ENCODE measurements around the gene CLSTN1.

Gene CLSTN1

DNA sequence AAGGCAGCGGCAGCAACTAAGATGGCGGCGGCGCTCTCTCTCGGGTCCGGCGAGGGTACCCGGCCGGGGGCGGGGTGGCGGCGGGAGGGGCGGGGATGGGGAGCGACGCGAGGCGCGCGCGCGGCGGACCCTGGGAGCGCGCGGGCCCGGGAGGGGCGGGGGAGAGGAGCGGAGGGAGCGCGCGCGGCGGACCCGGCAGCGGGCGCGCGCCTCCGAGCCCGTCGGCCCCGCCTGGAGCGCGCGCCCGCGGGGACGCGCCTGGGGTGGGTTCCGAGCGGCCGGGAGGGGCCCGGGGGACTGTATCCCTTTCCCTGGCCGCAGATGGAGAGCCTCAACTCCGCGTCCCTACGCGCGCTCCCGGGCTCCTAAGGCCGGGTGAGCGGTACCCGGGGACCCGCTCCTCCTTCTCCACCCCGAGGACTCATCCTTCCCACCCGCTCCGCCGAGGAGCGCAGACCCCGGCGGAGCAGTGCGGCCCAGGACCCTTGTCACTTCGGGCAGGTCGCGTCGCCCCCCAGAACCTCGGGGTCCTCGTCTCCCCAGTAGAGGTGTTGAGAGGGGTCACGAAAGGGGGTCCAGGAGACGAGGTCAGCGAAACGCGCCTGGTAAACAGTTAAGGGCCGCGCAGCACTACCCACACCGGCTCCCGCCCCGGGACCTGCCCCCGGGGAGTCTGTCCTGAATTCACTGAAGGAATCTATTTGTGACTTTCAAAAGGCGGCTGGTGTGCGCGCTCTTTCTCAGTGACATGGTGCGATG is at the start of gene CLSTN1:
CLSTN1 (minus strand) TSS at position 23 of the 759 bp plus-strand sequence. CDS start 232 bp downstream, outside the sequence.
- DNase-seq: peak; percentile 46 to 72

DNA sequence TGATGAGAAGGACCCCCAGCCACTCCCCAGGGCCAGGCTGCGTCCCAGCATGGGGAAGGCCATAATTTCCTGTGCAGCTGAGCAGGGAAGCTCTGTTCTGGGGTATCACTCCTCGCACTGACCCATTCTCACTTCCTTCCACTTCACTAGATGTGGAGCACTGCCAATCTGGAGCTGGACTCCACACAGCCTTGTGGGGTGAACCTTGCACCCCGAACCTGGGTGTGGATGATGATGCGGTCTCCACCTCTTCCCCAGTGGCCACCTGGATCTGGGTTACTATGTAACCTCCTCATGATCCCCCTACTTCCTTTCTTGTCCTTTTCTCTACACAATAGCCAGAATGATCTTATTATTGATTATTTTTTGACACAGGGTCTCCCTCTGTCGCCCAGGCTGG is 49.6 kb upstream of the CLSTN1 start:
- DNase-seq: no peak

DNA sequence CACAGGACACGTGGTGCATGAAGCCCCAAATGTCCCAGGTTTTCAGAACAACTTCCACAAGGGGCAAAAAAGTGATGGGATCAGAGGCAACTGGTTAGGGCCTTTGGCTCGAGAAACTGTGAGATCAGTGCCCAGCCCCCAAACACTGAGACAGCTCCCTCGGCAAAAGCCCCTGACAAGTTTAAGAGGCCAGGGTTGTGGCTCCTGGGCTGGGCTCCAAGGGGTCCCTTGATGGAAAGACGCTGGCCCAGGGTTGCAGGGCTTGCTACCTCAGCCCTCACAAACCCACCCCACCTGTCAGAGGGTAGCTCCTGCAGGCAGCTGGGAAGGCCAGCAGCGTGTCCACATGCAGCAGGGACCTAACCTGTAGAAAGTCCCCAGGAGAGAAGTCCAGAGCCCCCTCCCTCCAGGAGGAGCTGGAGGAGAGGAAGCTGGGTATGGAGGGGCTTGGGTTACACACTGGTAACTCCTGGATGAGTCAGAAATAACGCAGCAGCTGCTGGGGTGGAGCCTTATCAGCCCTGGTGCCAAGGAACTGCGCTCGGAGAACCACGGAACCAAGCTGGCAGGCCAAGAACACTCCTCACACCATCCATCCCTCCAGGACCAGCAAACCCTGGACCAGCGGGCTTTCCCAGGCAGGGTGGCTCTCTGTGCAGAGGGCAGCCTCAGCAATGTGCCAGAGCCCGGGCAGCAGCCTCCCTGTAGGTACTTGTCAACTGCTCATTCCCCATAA is 48.8 kb upstream of the CLSTN1 start:
- DNase-seq: no peak

DNA sequence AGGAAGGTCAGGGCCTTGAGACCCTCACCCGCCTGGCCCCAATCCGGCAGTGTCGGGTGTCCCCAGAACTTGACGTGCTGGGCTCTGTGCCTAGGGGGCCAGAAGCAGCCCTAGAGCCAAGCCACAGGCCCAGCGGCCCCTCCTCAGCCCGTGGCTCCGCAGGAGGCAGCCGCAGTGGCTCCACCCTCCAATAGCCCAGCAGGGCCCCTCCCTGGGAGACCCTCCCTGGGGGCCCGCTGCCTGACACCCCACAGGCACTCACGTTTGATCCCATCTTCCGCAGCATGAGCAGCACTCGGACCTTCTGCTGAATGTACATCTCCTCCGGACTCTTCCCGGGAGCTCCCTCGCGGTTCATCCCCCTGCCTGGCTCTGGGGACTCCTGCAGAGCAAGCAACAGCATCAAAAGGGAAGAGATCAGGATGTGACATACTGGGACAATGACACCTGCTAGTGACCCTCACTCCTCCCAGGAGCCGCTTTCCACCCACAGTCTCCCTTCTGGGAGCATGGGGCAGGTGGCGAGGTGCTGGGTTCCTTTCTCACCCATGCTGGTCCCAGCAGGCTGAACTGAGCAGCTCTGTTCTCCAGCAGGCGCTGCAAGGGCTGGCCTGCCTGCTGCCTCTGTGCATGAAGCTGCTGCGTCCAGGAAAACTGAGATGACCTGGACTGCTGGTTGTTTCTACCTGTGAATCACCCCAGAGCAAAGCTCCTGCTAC is 48.1 kb upstream of the CLSTN1 start:
- DNase-seq: no peak

DNA sequence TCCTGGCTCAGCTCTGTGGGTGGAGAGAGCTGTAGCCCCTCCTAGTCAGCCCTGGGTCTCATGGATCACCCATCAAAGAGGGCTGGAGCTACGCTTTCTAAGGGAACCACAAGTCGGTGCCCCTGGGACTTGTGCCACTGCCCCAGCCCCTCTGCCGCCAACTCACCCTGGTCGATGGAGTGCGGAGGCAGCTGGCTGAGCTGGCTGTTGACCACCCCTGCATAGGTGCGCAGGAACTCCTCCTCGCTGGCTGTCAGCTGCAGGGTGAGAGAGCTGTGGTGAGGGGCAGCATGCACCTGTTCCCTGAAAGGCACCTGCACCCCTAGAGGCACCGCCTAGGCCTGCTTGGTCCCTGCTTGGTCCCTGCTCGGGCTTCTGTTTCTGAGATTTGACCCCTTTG is 47.3 kb upstream of the CLSTN1 start:
- no peak for DNase-seq

DNA sequence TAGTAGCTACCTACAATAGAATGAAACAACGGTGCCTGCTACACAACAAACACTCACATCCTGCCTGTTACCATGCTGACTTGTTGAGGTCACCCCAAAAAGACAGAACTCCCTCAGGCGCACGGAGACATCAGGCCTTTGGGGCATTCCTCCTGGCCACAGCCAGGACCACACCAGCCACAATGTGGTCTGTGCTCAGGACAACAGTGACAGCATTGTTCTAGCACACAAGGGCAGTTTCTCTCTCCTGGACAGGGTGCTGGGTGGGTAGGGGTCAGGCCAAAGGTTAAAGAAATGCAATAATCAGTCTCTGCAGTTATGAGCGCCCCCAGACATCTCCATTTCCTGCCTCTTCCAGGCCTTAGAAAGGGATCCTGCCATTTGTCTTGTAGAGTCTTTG is 46.8 kb upstream of the CLSTN1 start:
- no peak for DNase-seq

DNA sequence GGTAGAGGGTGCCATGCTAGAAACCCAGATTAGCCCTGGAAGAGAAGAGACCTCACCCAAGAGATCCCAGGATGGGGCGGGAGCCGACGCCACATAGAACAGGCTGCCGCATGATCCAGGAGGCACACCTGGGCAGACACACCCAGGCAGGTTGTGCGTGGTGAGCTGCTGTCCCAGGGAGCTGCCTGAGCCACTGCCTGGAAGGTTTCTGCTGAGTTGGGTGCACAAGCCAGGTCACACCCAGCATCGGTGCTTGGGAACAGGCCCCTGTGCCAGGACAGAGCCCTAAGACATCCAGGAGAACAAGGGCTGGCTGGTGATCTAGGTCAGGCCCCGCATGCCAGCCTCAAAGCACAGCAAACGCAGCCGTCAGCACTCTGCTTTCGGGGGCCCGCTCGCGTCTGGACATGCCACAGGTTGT is 46.1 kb upstream of the CLSTN1 start:
- no peak for DNase-seq

DNA sequence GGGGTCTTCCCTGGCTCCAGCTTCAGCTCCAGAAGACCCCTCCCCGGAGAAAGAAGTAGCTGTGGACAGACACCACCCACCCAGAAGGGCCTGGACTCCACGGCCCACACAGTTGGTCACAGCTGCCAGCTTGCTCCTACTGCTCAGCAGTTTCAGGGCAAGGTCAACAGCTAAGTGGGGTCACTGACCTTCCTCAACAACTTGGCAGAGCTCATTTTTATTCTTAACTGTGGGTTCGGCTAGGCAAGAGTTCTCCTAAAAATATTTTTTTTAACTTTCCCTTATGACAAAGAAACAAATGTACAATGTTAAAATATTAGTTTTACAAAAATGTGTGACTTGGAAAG is 44.5 kb upstream of the CLSTN1 start:
- DNase-seq: no peak

DNA sequence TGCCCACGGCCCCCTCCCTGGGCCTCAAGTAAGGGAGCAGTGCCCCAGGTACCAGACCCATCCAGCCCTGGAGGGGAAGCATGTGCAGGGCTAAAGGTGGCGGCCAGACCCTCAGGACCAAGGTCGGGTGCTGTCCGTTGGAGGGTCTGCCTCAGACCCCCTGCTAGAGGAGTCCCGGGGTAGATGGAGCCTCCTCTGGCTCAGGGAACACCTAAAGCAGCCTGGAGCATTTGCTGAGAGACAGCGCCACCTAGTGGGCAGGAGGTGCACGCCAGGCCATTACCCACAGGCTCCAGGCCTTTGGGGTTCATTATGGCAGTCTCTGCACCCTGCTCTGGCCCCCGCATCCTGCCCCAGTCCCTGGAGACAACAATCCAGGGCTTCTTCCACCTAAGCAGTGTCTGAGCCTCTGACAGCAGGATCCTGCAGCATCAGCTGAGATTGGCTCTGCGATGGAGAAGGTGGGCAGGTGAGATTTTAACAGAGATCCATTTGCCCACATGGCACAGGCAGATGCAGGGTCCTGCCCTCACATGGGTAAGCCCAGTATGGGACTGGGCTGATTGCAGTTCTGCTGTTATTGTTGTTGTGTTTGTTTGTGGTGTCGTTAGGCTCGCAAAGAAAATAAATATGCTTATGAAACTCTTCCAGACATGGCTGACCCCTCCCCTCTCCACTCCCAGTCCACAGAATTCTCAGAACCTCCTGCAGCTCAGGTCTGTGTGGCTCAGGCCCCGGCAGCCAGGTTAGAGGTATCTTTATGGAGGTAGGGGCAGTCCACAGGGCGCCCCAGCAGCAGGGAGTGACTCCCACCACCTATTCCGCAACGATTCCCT is 43.9 kb upstream of the CLSTN1 start:
- DNase-seq: peak; percentile 48 to 95

DNA sequence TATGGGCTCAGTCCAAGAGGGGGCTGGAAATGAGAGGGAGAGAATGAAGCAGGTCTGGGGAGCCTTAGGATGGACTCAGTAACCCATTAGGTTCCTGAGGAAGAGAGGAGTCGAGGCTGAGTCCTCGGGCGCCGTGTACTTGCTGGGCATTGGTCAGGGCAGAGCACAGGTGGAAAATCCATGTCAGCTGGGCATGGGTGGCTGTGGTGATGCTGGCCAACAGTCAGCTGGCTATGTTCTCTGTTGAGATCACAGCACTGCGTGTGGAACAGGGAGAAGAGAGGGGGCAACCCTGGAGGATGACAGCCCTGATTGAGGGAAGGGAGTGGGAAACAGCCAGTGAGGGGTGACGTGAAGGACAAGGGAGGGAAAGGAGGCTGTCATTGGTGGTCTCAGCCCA is 43.1 kb upstream of the CLSTN1 start:
- DNase-seq: no peak

DNA sequence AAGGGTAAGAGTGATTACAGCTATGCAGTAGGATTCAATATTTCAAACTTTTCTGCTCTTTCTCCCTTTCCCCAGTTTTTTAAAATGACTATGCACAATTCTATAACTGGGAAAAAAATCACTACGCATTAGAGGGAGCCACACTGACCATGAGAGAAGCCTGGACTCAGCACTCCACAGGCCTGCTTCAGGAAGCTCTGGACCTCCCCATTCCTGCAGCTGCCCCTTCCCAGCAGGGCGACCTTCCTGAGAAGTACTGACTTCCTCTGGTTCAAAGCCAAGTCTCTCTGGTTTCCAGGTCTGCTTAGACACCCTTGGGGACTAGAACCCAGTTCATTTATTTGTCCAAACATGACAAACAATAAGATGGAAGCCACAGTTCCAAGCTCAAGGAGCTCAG is 42.0 kb upstream of the CLSTN1 start:
- no peak for DNase-seq

DNA sequence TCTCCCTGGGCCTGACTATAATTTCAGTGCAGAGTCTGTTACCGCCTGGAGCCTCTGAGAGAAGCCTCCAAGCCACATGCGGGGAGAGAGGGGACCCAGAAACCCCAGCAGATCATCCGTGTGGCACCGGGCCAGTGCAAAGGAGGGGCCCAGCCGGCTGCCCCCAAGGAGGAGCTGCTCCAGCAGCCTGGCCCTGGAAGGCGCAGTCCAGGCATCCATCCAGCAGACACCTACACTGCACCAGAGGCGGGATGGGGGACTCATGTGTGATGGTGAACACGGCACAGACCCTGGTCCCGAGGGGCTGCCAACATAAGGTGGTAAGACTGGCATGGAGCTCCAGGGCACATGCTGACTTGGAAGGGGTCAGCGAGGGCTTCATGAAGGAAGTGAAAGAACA is 39.6 kb upstream of the CLSTN1 start:
- DNase-seq: no peak

DNA sequence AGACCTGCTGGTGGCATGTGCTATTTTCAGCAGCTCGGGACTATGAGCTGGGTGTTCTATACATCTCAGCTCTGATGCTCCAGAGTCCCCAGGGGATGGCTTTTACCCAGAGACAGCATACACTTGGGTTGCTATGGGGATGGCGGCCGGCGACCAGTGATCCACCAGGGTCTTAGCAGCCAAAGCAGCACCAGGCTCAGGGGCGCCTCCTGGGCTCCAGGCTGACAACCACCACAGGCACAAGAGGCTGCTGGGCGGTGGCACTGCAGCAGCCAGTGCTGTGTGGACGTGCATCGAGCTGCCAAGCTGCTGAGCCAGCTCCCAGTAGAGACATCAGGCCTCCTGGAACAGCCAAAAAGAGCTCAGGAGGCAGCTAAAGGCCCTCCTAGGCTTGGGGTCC is 37.6 kb upstream of the CLSTN1 start:
- no peak for DNase-seq

DNA sequence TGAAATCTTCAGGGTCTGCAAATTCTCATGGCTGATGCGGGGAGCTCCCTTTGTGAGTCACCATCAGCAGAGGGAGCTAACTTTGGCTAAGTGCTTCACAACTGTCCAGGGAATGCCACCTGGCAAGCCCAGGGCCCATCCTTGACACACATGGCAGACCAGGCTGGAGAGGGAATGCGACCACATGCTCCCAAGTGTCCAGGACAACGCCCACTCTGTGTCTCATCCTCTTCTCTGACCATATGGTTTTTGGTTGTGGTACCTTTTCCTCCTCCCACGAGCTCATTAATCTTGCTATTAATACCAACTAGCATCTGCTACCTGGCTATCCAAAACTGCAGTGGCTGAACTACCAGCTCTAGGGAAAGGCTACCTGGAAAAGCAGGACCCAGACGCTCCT is 37.1 kb upstream of the CLSTN1 start:
- DNase-seq: no peak

DNA sequence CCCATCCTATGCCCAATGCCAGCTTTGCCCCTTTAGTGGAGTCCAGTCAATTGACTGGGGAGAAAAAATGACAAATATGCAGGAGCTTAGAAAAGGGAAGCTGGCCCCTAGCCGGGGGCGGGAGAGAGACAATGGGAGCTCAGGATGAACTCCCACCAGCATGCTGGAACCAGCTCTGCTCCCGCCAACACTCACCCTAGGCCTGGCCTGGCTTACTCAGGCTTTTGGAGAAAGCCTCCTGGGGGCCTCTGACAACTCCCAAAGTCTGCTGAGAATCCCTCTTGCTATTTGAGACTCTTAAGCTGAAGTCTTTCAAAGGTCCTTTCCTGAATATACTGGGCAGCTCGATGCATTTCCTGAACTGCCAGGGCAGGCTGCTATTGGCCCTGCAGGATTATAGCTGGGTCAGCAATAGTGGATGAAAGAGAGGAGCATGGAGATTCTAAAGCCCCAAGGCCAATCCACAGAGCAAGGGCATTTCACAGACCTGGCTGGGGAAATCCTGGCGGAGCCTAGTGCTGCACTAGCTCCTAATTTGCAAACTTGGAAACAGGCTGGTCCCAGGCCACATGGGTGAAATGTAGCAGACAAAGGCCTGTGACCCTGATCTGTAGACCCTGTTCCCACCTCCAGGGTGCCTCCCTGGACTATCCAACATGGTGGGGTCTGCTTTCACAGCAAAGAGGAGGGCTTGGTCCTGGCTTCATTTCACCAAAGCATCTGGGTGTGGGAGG is 35.7 kb upstream of the CLSTN1 start:
- DNase-seq: peak; percentile 21 to 42

DNA sequence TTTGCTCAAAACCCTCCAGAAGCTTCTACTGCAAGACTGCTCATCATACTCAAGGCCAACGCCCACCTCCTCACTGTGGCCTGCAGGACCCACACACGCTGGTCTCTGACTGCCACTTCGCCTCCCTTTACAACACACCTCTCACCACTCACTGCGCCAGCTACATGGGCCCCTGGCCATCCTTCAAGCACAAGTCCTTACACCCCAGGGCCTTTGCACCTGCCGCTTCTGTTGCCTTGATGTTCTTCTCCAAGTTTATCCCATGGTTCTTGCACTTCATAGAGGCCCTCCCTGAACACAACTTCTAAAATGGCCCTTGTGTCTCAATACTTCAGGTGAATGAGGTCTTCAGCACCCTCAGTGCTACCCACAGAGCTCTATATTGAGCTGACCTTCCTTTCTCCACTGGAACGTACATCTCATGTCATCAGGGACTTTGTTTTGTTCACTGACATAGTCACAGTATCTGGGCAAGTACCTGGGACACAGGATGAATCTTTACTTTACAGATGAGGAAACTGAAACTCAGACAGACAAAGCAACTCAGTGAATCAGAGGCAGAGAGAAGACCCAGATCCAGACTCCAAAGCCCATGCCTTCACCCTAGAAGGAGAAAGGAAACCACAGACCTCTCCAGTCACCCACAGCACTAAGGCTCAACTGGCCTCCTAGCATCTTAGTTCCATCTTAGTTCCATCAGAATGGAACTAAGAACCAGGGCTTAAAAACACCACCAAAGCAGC is 34.7 kb upstream of the CLSTN1 start:
- no peak for DNase-seq

DNA sequence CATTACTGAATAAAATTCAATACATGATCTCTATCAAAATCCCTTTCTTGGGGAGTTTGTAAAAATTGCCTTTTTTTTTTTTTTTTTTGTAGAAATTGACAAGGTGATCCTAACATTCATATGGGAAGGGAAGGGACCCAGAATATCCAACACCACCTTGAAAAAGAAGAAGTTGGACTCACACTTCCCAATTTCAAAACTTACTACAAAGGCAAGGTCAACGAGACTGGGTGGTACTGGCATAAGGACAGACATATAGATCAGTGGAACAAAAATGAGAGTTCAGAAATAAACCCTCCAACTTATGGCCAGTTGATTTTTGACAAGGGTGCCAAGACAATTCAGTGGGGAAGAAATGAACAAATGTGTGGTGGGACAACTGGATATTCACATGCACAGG is 31.4 kb upstream of the CLSTN1 start:
- no peak for DNase-seq

DNA sequence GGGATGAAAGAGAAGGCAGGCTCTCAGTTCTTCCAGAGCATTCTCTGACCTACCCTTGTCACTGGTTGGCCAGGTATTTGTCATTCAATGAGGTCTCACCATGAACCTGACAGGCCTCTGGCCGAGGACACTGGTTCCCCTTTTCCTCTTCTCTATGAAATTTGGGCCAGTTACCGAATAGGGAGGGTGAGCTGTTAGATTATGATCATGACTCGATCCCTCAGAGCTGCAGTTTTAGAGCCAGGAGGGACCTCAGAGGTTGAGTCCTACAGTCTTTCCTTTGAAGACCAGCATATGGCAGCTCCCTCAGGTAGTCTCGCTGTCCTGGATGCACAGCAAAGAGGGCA is 29.5 kb upstream of the CLSTN1 start:
- DNase-seq: peak in 1 of 2 donors; percentile 22

DNA sequence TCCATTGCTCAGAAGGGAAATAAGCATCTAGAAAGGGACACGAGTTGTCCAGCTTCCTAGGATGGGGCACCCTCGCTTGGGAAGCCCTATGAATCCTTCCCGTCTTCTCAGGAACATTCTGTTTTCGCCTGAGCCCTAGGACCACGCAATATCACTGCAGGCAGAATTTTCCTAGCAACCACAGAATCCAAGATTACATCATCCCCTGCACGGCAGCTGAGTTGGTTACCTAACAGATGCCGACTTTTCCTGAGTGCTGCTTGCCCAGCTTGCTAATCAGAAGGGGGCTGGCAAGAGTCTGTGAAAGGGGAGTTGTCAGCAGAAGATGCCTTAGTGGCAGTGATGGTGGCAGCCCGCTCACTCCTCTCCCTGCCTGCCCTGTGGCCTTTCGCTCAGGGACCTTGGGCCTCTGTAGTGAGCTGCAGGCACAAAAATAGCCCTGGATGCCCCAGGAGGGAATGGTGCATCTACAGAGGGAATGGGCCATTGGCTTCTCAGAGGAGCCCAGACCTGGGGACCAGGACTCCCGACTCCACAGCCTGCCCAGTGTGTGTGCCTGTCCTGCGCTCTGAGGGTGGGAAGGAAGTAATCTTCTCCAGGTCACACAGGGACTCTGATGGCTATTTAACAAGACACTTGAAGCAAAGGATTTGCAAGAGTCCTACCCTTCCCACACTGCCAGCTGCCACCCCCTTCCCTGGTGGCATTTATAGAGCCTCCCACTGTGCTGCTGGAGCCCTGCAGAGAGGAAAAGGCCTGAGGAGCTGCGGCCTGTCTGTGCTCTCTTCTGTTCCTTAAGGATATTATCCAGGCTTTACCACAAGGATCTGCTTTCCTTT is 28.9 kb upstream of the CLSTN1 start:
- DNase-seq: peak in 1 of 2 donors; percentile 20

DNA sequence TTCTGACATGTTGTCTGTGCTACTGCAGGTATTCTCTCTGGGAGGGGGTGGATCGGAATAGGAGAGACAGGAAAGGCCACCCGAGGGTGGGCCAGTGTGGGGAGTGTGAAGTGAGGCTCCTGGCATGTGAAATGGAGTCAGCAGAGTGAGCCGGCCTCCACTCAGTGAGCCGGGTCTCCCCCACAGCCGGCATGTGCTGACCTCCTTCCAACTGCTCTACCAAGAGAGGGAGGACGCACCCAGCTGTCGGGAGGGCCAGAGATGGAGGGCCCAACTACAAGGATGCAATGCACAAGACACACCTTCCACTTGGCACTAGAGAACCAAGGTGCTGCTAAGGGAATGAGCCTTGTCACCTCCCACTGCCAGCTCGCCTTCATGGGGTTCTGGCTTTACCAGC is 28.2 kb upstream of the CLSTN1 start:
- no peak for DNase-seq
